Sigmoid colon (tissue), 7 donors: ENCODE measurements around the gene SRGAP1. TPM values are rescaled to one million over a fixed set of nuclear protein-coding genes. Genes with fewer than 3 reads are reported as not detected.

Experiments
- DNase-seq: peaks from one replicate; pipeline ENCODE4 v3.0.0-alpha.2; 2019
- H3K27ac ChIP-seq, 4 donors: fragments of 200-600 bp; sonication (generic); one replicate each; pipeline ENCODE4 v1.5.1; 2016 to 2019; ENCODE audit warnings: mild to moderate bottlenecking in 1 of 4
- H3K27me3 ChIP-seq, 3 donors: fragments of 200-600 bp; sonication (generic); one replicate each; pipeline ENCODE4 v1.5.1; 2019; ENCODE audit warnings: mild to moderate bottlenecking in 1 of 3
- H3K36me3 ChIP-seq, 4 donors: fragments of 200-600 bp; sonication (generic); one replicate each; pipeline ENCODE4 v1.5.1; 2016 to 2019
- H3K4me1 ChIP-seq, 4 donors: fragments of 200-600 bp; sonication (generic); one replicate each; pipeline ENCODE4 v1.5.1; 2017 to 2019
- H3K4me3 ChIP-seq, 4 donors: fragments of 200-600 bp; sonication (generic); one replicate each; pipeline ENCODE4 v1.5.1; 2017 to 2019; ENCODE audit warnings: mild to moderate bottlenecking in 2 of 4, moderate library complexity in 1 of 4
- H3K9me3 ChIP-seq, 4 donors: fragments of 200-600 bp in 3 of 4; sonication (generic) in 3 of 4; one replicate each; pipeline versions ENCODE4 v1.5.1 to v1.6.1; 2013 to 2019
- EP300 ChIP-seq, 4 donors: sonication (generic); formaldehyde crosslinking; IDR thresholded peaks; one replicate each; pipeline ENCODE4 v1.6.1; 2017; ENCODE audit warnings: antibody characterized with exemption in 4 of 4
- POLR2A ChIP-seq, 2 donors: fragments of 450-650 bp; IDR thresholded peaks; one replicate each; pipeline ENCODE4 v1.6.1; 2016; ENCODE audit warnings: antibody characterized with exemption in 2 of 2, mild to moderate bottlenecking in 2 of 2, moderate library complexity in 2 of 2
- POLR2AphosphoS5 ChIP-seq, 4 donors: sonication (generic); formaldehyde crosslinking; IDR thresholded peaks; one replicate each; pipeline ENCODE4 v1.6.1; 2017; ENCODE audit warnings: antibody characterized with exemption in 4 of 4
- WGBS, 2 donors: extraction: QIAGEN DNeasy Blood & Tissue Kit; methylation state at CpG; one replicate each; pipeline ENCODE4 v1.1.7; 2013; 5-methylcytosine and 5-hydroxymethylcytosine counted together
- intact Hi-C: fragments of 100-400 bp; cut with DNase I; formaldehyde crosslinking; loops from one replicate; pipeline ENCODE4 v1.15.1; 2023
- polyA plus RNA-seq, 3 donors: library from polyadenylated mRNA; stranded (reverse); fragments of 200-250 nt; gene quantifications; one replicate each; pipeline ENCODE4 v1.2.3, GENCODE V29; 2013
- total RNA-seq, 4 donors: library from RNA; depleted of rRNA; stranded (reverse); fragments of >200 nt; gene quantifications; one replicate each; pipeline ENCODE4 v1.1.0, GENCODE V29; 2016
- TF ChIP-seq, protein P1 (sequence below), 4 experiments: fragments of 450-650 bp in 3 of 4; fragments of 200-600 bp in 1 of 4; IDR thresholded peaks; one replicate each; pipeline ENCODE4 v1.5.1; 2016 to 2019; ENCODE audit warnings: antibody characterized with exemption in 4 of 4, mild to moderate bottlenecking in 3 of 4, moderate library complexity in 2 of 4
- donor health status: healthy with polysubstance abuse.
- donor health status: Bipolar disorder and iron deficiency.
- donor health status: healthy.

SRGAP1 gene
- total and polyA plus RNA-seq, 7 donors = 2.4 to 16.3 (median 5.4) TPM

DNA sequence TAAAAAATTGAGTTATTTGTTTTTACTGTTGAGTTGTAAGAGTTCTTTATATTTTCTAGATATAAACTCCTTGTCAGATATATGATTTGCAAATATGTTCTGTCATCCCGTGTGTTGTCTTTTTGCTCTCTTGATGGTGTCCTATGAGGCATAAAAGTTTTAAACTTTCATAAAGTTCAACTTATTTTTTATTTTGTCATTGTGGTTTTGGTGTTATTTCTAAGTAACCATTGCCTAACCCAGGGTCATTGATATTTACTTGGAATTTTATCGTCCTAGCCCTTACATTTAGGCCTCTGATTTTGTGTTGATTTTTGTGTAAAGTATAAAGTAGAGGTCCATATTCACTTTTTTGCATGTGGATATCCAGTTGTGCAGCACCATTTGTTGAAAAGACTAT is 63.1 kb downstream of the SRGAP1 start:
- H3K4me1 ChIP-seq = no peaks in the 10 kb centered on the region
- intact Hi-C loops = no loop called here
- no peaks in the 10 kb centered on the region for H3K27me3 ChIP-seq
- no peak overlapping the region for H3K4me3 ChIP-seq
- no peaks in the 10 kb centered on the region for H3K9me3 ChIP-seq
- no peaks in the 10 kb centered on the region for H3K36me3 ChIP-seq
- no peak for DNase-seq
- TF ChIP-seq POLR2A (IDR thresholded peaks at IDR 0.05) (no peak), POLR2AphosphoS5 (IDR thresholded peaks at IDR 0.05) (no peak), EP300 (IDR thresholded peaks at IDR 0.05) (no peak)
- TF ChIP-seq, protein P1, sequence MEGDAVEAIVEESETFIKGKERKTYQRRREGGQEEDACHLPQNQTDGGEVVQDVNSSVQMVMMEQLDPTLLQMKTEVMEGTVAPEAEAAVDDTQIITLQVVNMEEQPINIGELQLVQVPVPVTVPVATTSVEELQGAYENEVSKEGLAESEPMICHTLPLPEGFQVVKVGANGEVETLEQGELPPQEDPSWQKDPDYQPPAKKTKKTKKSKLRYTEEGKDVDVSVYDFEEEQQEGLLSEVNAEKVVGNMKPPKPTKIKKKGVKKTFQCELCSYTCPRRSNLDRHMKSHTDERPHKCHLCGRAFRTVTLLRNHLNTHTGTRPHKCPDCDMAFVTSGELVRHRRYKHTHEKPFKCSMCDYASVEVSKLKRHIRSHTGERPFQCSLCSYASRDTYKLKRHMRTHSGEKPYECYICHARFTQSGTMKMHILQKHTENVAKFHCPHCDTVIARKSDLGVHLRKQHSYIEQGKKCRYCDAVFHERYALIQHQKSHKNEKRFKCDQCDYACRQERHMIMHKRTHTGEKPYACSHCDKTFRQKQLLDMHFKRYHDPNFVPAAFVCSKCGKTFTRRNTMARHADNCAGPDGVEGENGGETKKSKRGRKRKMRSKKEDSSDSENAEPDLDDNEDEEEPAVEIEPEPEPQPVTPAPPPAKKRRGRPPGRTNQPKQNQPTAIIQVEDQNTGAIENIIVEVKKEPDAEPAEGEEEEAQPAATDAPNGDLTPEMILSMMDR (IDR thresholded peaks at IDR 0.05) = no peak
- no peak overlapping the region for H3K27ac ChIP-seq
- 90 to 92% methylated on average over 2 of the region's 2 CpGs for WGBS, 2 donors

DNA sequence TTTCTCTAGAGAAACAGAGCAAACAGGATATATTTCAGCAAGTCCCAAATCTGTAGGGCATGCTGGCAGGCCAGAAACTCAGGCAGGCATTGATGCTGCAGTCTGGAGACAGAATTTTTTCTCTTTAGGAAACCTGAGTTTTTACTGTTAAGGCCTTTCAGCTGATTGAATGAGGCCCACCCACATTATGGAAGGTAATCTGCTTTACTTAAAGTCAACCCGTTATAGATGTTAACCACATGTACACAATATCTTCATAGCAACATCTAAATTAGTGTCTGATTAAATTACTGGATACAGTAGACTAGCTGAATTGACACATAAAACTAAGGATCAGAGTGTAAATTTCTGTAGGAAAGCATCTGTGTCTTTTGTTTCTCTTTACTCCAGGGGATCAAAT is 65.2 kb downstream of the SRGAP1 start:
- Histone ChIP-seq H3K36me3 (no peaks in the 10 kb centered on the region), H3K4me1 (peaks cover 0 to 5% (median under 1%) of the 10 kb centered on the region in 4 donors), H3K4me3 (no peak overlapping the region), H3K9me3 (no peaks in the 10 kb centered on the region), H3K27ac (no peak overlapping the region), H3K27me3 (no peaks in the 10 kb centered on the region)
- intact Hi-C loops = no loop called here
- TF ChIP-seq POLR2A (IDR thresholded peaks at IDR 0.05) (no peak), POLR2AphosphoS5 (IDR thresholded peaks at IDR 0.05) (no peak), EP300 (IDR thresholded peaks at IDR 0.05) (no peak)
- TF ChIP-seq, protein P1 (IDR thresholded peaks at IDR 0.05) = no peak
- DNase-seq = no peak
- 25 to 72% methylated on average over 1 of the region's 1 CpG for WGBS, 2 donors

DNA sequence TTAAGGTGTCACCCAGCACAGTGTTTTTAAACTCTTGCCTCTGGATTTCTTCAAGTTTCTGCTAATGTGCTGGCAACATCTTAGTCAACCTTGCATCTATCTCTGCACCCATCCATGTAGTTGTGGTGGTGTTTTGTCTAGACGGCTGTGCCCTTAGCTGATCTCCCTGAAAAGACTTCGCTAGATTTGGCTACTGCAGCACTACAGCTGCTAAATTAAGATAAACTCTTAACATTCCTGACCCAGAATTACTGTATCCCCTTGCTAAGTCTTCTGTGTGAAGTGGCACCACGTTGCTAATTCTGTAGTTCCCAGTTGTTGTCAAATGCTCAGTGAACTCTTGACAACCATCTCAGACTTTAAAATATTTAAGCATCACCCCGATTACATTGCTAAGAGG is 66.8 kb downstream of the SRGAP1 start:
- Histone ChIP-seq H3K27me3 (no peaks in the 10 kb centered on the region), H3K27ac (no peak overlapping the region), H3K36me3 (no peaks in the 10 kb centered on the region), H3K4me3 (no peak overlapping the region), H3K9me3 (no peaks in the 10 kb centered on the region), H3K4me1 (peaks cover 0 to 15% (median 11%) of the 10 kb centered on the region in 4 donors)
- DNase-seq = no peak
- WGBS, 2 donors = 80 to 87% methylated on average over 4 of the region's 4 CpGs
- no peak for TF ChIP-seq POLR2AphosphoS5 (IDR thresholded peaks at IDR 0.05)
- no peak for TF ChIP-seq POLR2A (IDR thresholded peaks at IDR 0.05)
- no peak for TF ChIP-seq EP300 (IDR thresholded peaks at IDR 0.05)
- TF ChIP-seq, protein P1 (IDR thresholded peaks at IDR 0.05) = no peak
- intact Hi-C loops = no loop called here

DNA sequence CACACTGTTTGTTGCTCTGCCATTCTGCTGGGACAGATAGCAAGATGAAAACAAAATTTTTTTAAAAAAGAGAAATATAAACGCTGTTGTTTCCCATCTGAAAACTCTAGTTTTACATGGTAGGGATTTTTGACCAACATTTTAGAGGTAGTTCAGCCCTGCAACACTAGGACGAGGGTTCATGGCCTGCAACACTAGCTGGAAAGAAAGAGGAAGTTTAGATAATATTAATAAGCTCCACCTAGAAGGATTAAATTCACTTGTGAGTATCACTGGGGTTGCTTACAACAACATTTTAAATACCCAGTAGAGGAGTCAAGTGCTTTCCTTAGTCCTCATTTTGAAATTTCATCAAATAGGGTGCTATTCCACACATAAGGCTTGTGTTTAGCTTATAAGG is 68.2 kb downstream of the SRGAP1 start:
- TF ChIP-seq, protein P1 (IDR thresholded peaks at IDR 0.05) = no peak
- no peak for TF ChIP-seq POLR2A (IDR thresholded peaks at IDR 0.05)
- no peak for TF ChIP-seq EP300 (IDR thresholded peaks at IDR 0.05)
- no peak for TF ChIP-seq POLR2AphosphoS5 (IDR thresholded peaks at IDR 0.05)
- no peak overlapping the region for H3K27ac ChIP-seq
- WGBS, 2 donors = 69% methylated on average over 2 of the region's 2 CpGs
- peaks cover 0 to 22% (median 20%) of the 10 kb centered on the region in 4 donors for H3K4me1 ChIP-seq
- DNase-seq = no peak
- H3K9me3 ChIP-seq = no peaks in the 10 kb centered on the region
- no peaks in the 10 kb centered on the region for H3K36me3 ChIP-seq
- intact Hi-C loops = no loop called here
- no peaks in the 10 kb centered on the region for H3K27me3 ChIP-seq
- H3K4me3 ChIP-seq = no peak overlapping the region

DNA sequence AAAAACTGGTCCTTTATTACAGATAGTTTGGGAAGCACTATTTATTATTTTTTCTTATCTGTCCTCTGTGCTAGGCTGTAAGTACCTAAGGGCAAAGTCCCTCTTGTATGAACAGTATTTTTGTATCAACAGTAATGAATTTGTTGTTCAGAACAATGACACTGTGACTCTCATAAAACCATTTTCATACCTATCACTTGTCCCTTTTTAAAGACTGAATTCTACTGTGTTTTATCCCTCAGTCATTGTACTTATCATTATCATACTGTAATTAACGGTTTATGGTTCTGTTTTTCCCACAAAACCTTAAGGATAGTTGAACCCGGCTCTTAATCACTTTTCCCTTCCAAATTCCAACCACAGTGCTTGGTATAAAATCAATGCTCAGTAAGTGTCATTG is 69.4 kb downstream of the SRGAP1 start:
- Histone ChIP-seq H3K4me3 (no peak overlapping the region), H3K27ac (no peak overlapping the region), H3K4me1 (peaks cover 0 to 30% (median 26%) of the 10 kb centered on the region in 4 donors), H3K36me3 (no peaks in the 10 kb centered on the region), H3K9me3 (no peaks in the 10 kb centered on the region), H3K27me3 (no peaks in the 10 kb centered on the region)
- 16 to 69% methylated on average over 2 of the region's 2 CpGs for WGBS, 2 donors
- no peak for DNase-seq
- intact Hi-C loops = no loop called here
- TF ChIP-seq EP300 (IDR thresholded peaks at IDR 0.05) (no peak), POLR2A (IDR thresholded peaks at IDR 0.05) (no peak)
- TF ChIP-seq, protein P1 (IDR thresholded peaks at IDR 0.05) = no peak
